ENCODE results near the gene TMED4. TPM values are rescaled to one million over a fixed set of nuclear protein-coding genes. Genes with fewer than 3 reads are reported as not detected.

Gene TMED4
- total and polyA plus RNA-seq, 10 of the 15 experiments (the other 5 are each of a cell fraction or from before 2014, with no cell fraction given), result 20.8 to 71.3 (median 51.0) TPM

GRCh38 chr7:44615149-44615611 is 33.1 kb upstream of the TMED4 start (continued):
- TF ChIP-seq RUNX3 (IDR thresholded peaks at IDR 0.05; ENCODE audit: low read length) (0 out of 2 replicates have a peak, but pooled peaks have one; percentile 13), ZNF274 (IDR thresholded peaks at IDR 0.05; ENCODE audit: insufficient read depth, insufficient read length) (no peak), KDM1A (IDR thresholded peaks at IDR 0.05; ENCODE audit: borderline replicate concordance) (no peak), ZBED1 (IDR thresholded peaks at IDR 0.05; ENCODE audit: borderline replicate concordance) (no peak), RB1 (IDR thresholded peaks at IDR 0.05; ENCODE audit: borderline replicate concordance) (no peak), EP300 (IDR thresholded peaks at IDR 0.05; ENCODE audit: borderline replicate concordance in 1 of 2, control insufficient read depth in 1 of 2, low read depth in 2 of 2, low read length in 2 of 2) (no peak), NFXL1 (IDR thresholded peaks at IDR 0.05; ENCODE audit: borderline replicate concordance) (no peak), CREM (IDR thresholded peaks at IDR 0.05; ENCODE audit: low read depth) (peak; percentile 37; the same call in 1 of the 2 replicates), CHD2 (IDR thresholded peaks at IDR 0.05; ENCODE audit: borderline replicate concordance, low read depth, low read length) (no peak), IKZF1 (conservative IDR thresholded peaks at IDR 0.05) (no peak; the same call in 1 of the 2 replicates), MTA2 (IDR thresholded peaks at IDR 0.05; ENCODE audit: low read depth) (no peak; the same call in 1 of the 2 replicates), POU2F2 (IDR thresholded peaks at IDR 0.05; ENCODE audit: borderline replicate concordance, low read depth, low read length) (no peak), ZZZ3 (IDR thresholded peaks at IDR 0.05; ENCODE audit: control insufficient read depth, insufficient read length, low read depth) (no peak), USF1 (IDR thresholded peaks at IDR 0.05; ENCODE audit: borderline replicate concordance, extremely low read length, insufficient read depth, low read depth, low read length) (no peak), LARP7 (IDR thresholded peaks at IDR 0.05) (no peak), KLF5 (IDR thresholded peaks at IDR 0.05; ENCODE audit: partially characterized antibody) (no peak), ELK1 (IDR thresholded peaks at IDR 0.05; ENCODE audit: low read depth, low read length) (no peak), POLR2A (IDR thresholded peaks at IDR 0.05; ENCODE audit: low read depth, low read length) (no peak), SREBF2 (IDR thresholded peaks at IDR 0.05; ENCODE audit: low read length) (no peak), JUNB (IDR thresholded peaks at IDR 0.05) (0 out of 2 replicates have a peak, but pooled peaks have one; percentile 11), EZH2 (IDR thresholded peaks at IDR 0.05; ENCODE audit: borderline replicate concordance, control insufficient read depth, low read depth, low read length) (no peak), REST (IDR thresholded peaks at IDR 0.05; ENCODE audit: low read depth, low read length) (no peak), TCF12 (IDR thresholded peaks at IDR 0.05; ENCODE audit: low read depth, low read length) (no peak), JUND (IDR thresholded peaks at IDR 0.05; ENCODE audit: low read depth, low read length) (no peak), EED (IDR thresholded peaks at IDR 0.05; ENCODE audit: low read depth) (0 out of 2 replicates have a peak, but pooled peaks have one; percentile 28), CBX5 (IDR thresholded peaks at IDR 0.05; ENCODE audit: low read depth) (no peak), TCF3 (IDR thresholded peaks at IDR 0.05; ENCODE audit: borderline replicate concordance, insufficient read depth, low read depth, low read length) (no peak), MYC (IDR thresholded peaks at IDR 0.05; ENCODE audit: insufficient read depth, insufficient read length, insufficient replicate concordance, low read length, severe bottlenecking) (no peak)
